NT2/D1 (cell line): ENCODE data around the gene CMTM5.

Experiments used
- DNase-seq: peaks from one replicate; pipeline ENCODE4 v3.0.0-alpha.2; 2011; ENCODE audit warnings: low read depth, low spot score
- H3K27me3 ChIP-seq: 2 replicates; pipeline ENCODE4 v1.6.0; 2011; ENCODE audit warnings: mild to moderate bottlenecking; ENCODE audit not compliant: insufficient read length, insufficient read depth
- H3K36me3 ChIP-seq: 2 replicates; pipeline ENCODE4 v1.6.1; 2011; ENCODE audit warnings: mild to moderate bottlenecking, low read length, mixed read lengths; ENCODE audit not compliant: insufficient read depth, insufficient read length
- H3K4me1 ChIP-seq: 2 replicates; pipeline ENCODE4 v1.5.1; 2011; ENCODE audit not compliant: insufficient read depth, insufficient read length
- H3K4me3 ChIP-seq: 2 replicates; pipeline ENCODE4 v1.5.1; 2011; ENCODE audit warnings: low read depth; ENCODE audit not compliant: insufficient read length
- H3K9ac ChIP-seq: 2 replicates; pipeline ENCODE4 v1.6.0; 2011; ENCODE audit warnings: low read depth; ENCODE audit not compliant: insufficient read length
- H3K9me3 ChIP-seq: 2 replicates; pipeline ENCODE4 v1.5.1; 2011; ENCODE audit warnings: mild to moderate bottlenecking, low read length; ENCODE audit not compliant: insufficient read depth
- SUZ12 ChIP-seq: IDR thresholded peaks from 2 replicates; pipeline ENCODE4 v1.6.1; 2011; ENCODE audit not compliant: insufficient read length, insufficient read depth; ENCODE audit errors: extremely low read depth
- YY1 ChIP-seq: IDR thresholded peaks from 2 replicates; pipeline ENCODE4 v1.6.1; 2011; ENCODE audit not compliant: insufficient read length, insufficient read depth
- ZNF274 ChIP-seq: IDR thresholded peaks from 2 replicates; pipeline ENCODE4 v1.6.1; 2011; ENCODE audit warnings: mild to moderate bottlenecking, low read depth, low read length

Gene CMTM5

GRCh38 chr14:23353433-23353780, 23.4 kb upstream of the CMTM5 start:
- Histone ChIP-seq H3K36me3 (peaks cover 58% of the 10 kb centered on the region), H3K4me1 (no peaks in the 10 kb centered on the region), H3K9me3 (no peaks in the 10 kb centered on the region), H3K9ac (no peak overlapping the region), H3K27me3 (peaks cover 9% of the 10 kb centered on the region), H3K4me3 (no peak overlapping the region)
- TF ChIP-seq SUZ12 (no peak), YY1 (no peak), ZNF274 (no peak)
- no peak for DNase-seq

- Histone ChIP-seq H3K4me1 (no peaks in the 10 kb centered on the region), H3K36me3 (peaks cover 60% of the 10 kb centered on the region), H3K9ac (no peak overlapping the region), H3K4me3 (no peak overlapping the region), H3K9me3 (no peaks in the 10 kb centered on the region), H3K27me3 (peaks cover 9% of the 10 kb centered on the region)
- TF ChIP-seq SUZ12 (no peak), ZNF274 (no peak), YY1 (no peak)
- no peak for DNase-seq
These were observed 21.9 kb upstream of the CMTM5 start for GRCh38 chr14:23354990-23355389.

GRCh38 chr14:23355871-23356435, 20.9 kb upstream of the CMTM5 start:
- no peak overlapping the region for H3K4me3 ChIP-seq
- TF ChIP-seq YY1 (no peak), ZNF274 (no peak), SUZ12 (no peak)

GRCh38 chr14:23356662-23357061, 20.2 kb upstream of the CMTM5 start:
- H3K4me3 ChIP-seq = no peak overlapping the region

More at GRCh38 chr14:23355871-23356435, 20.9 kb upstream of the CMTM5 start:
- Histone ChIP-seq H3K9me3 (no peaks in the 10 kb centered on the region), H3K4me1 (no peaks in the 10 kb centered on the region), H3K27me3 (peaks cover 8% of the 10 kb centered on the region), H3K9ac (no peak overlapping the region), H3K36me3 (peaks cover 64% of the 10 kb centered on the region)
- DNase-seq = no peak

GRCh38 chr14:23357261-23357660, 19.6 kb upstream of the CMTM5 start:
- Histone ChIP-seq H3K27me3 (no peaks in the 10 kb centered on the region), H3K36me3 (peaks cover 69% of the 10 kb centered on the region), H3K9me3 (no peaks in the 10 kb centered on the region), H3K4me3 (no peak overlapping the region), H3K4me1 (no peaks in the 10 kb centered on the region), H3K9ac (no peak overlapping the region)
- TF ChIP-seq SUZ12 = no peak
- no peak for TF ChIP-seq ZNF274
- no peak for TF ChIP-seq YY1
- DNase-seq = no peak

More at GRCh38 chr14:23356662-23357061, 20.2 kb upstream of the CMTM5 start:
- Histone ChIP-seq H3K36me3 (peaks cover 63% of the 10 kb centered on the region), H3K27me3 (peaks cover under 1% of the 10 kb centered on the region), H3K9me3 (no peaks in the 10 kb centered on the region), H3K4me1 (no peaks in the 10 kb centered on the region), H3K9ac (no peak overlapping the region)
- TF ChIP-seq ZNF274 (no peak), YY1 (no peak), SUZ12 (no peak)
- no peak for DNase-seq

- H3K9ac ChIP-seq = no peak overlapping the region
- H3K9me3 ChIP-seq = no peaks in the 10 kb centered on the region
- no peak for DNase-seq
- H3K27me3 ChIP-seq = no peaks in the 10 kb centered on the region
- H3K4me3 ChIP-seq = no peak overlapping the region
- TF ChIP-seq ZNF274 = no peak
- TF ChIP-seq SUZ12 = no peak
- H3K4me1 ChIP-seq = peaks cover under 1% of the 10 kb centered on the region
- peaks cover 74% of the 10 kb centered on the region for H3K36me3 ChIP-seq
These were observed 18.8 kb upstream of the CMTM5 start for GRCh38 chr14:23358042-23358441.

GRCh38 chr14:23358553-23359166, 18.2 kb upstream of the CMTM5 start:
- Histone ChIP-seq H3K4me3 (no peak overlapping the region), H3K36me3 (peaks cover 80% of the 10 kb centered on the region), H3K9ac (no peak overlapping the region), H3K9me3 (no peaks in the 10 kb centered on the region), H3K27me3 (no peaks in the 10 kb centered on the region), H3K4me1 (peaks cover 7% of the 10 kb centered on the region)
- TF ChIP-seq YY1 (no peak), ZNF274 (no peak), SUZ12 (no peak)
- no peak for DNase-seq
